Bladder microvascular endothelial cell (primary cell): ENCODE measurements around the gene TIMM8B. TPM values are rescaled to one million over a fixed set of nuclear protein-coding genes. Genes with fewer than 3 reads are reported as not detected.

Experiments used
- total RNA-seq: library from RNA; depleted of rRNA; stranded (reverse); fragments of >200 nt; gene quantifications from 2 replicates; pipeline ENCODE4 v1.2.3, GENCODE V29; 2014

TIMM8B gene
- total RNA-seq: 75.5 and 81.9 TPM in 2 replicates

GRCh38 chr11:112086422-112087191, at the start of gene TIMM8B, which contains the start of gene SDHD:
Gene TIMM8B (minus strand): TSS chr11:112086756. CDS start chr11:112086723, 33 bp downstream.
Gene SDHD (plus strand): TSS chr11:112086873. CDS start chr11:112086908, 35 bp downstream.

GRCh38 chr11:112073941-112074811, 12.4 kb downstream of the TIMM8B start, which contains the start of the genes NKAPD1 and PIH1D2:
Gene NKAPD1 (plus strand): TSS chr11:112074299. CDS start chr11:112075575, 1,276 bp downstream.
Gene PIH1D2 (minus strand): TSS chr11:112074017. CDS start chr11:112073174, 843 bp downstream.

Other genes with a start within 250 kb of the TIMM8B start
- 14.2 and 24.9 TPM in 2 replicates for gene ALG9, start 215.2 kb downstream of the TIMM8B start, total RNA-seq
- gene FDXACB1, start 207.6 kb downstream of the TIMM8B start, total RNA-seq: 1.3 and 1.6 TPM in 2 replicates
- gene CFAP68, start 207.2 kb downstream of the TIMM8B start, total RNA-seq: 4.4 and 5.0 TPM in 2 replicates
- gene CRYAB, start 175.0 kb downstream of the TIMM8B start, total RNA-seq: 0.81 and 1.0 TPM in 2 replicates
- gene HSPB2, start 174.0 kb downstream of the TIMM8B start, total RNA-seq: not detected in 2 replicates
- gene C11orf52, start 167.8 kb downstream of the TIMM8B start, total RNA-seq: 0.16 and 0.25 TPM in 2 replicates
- gene DIXDC1, start 149.4 kb downstream of the TIMM8B start, total RNA-seq: 7.7 and 18.3 TPM in 2 replicates
- gene DLAT, start 61.3 kb downstream of the TIMM8B start, total RNA-seq: 21.9 and 30.6 TPM in 2 replicates
- 0.63 and 0.97 TPM in 2 replicates for gene PIH1D2, start 12.7 kb downstream of the TIMM8B start, total RNA-seq
- gene NKAPD1, start 12.5 kb downstream of the TIMM8B start, total RNA-seq: 9.6 and 14.7 TPM in 2 replicates
- 137 and 142 TPM in 2 replicates for gene SDHD, start 117 bp upstream of the TIMM8B start, total RNA-seq
- gene IL18, start 77.3 kb upstream of the TIMM8B start, total RNA-seq: 0.13 and 0.16 TPM in 2 replicates
- gene TEX12, start 80.6 kb upstream of the TIMM8B start, total RNA-seq: not detected in 2 replicates
- gene BCO2, start 88.8 kb upstream of the TIMM8B start, total RNA-seq: 0.65 and 1.9 TPM in 2 replicates
- gene PTS, start 139.7 kb upstream of the TIMM8B start, total RNA-seq: 20.7 and 32.2 TPM in 2 replicates
- gene PLET1, start 174.1 kb upstream of the TIMM8B start, total RNA-seq: not detected in 2 replicates